ENCODE results near the gene TEX11.

The TEX11 gene

DNA sequence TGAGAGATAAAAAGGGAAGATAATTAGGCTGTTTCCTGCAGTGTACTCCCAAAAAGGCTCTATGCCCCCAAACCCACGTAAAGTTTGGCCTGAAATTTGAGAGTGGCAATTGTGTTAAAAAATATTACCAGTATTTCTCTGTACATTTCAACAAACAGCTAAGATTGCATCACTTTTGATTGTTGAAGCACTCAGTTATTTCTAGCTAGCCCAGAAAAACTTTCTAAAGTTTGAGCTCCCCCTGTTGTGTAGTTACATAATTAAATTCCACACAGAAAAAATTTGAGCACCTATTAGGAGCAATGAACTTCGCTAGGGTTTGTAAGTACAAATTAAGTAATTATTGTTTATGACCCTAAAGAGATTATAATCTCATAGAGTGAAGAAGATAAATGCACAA, 354.4 kb downstream of the TEX11 start (continued):
- TF ChIP-seq, protein P1, sequence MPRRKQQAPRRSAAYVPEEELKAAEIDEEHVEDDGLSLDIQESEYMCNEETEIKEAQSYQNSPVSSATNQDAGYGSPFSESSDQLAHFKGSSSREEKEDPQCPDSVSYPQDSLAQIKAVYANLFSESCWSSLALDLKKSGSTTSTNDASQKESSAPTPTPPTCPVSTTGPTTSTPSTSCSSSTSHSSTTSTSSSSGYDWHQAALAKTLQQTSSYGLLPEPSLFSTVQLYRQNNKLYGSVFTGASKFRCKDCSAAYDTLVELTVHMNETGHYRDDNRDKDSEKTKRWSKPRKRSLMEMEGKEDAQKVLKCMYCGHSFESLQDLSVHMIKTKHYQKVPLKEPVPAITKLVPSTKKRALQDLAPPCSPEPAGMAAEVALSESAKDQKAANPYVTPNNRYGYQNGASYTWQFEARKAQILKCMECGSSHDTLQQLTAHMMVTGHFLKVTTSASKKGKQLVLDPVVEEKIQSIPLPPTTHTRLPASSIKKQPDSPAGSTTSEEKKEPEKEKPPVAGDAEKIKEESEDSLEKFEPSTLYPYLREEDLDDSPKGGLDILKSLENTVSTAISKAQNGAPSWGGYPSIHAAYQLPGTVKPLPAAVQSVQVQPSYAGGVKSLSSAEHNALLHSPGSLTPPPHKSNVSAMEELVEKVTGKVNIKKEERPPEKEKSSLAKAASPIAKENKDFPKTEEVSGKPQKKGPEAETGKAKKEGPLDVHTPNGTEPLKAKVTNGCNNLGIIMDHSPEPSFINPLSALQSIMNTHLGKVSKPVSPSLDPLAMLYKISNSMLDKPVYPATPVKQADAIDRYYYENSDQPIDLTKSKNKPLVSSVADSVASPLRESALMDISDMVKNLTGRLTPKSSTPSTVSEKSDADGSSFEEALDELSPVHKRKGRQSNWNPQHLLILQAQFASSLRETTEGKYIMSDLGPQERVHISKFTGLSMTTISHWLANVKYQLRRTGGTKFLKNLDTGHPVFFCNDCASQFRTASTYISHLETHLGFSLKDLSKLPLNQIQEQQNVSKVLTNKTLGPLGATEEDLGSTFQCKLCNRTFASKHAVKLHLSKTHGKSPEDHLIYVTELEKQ (tag by site-specific recombination; IDR thresholded peaks at IDR 0.05; ENCODE audit: borderline replicate concordance): no peak
- no peak for TF ChIP-seq YY2 (tag by site-specific recombination; IDR thresholded peaks at IDR 0.05)
- no peak for TF ChIP-seq ZNF707 (tag by site-specific recombination; IDR thresholded peaks at IDR 0.05)
- TF ChIP-seq ZNF140 (tag by site-specific recombination; IDR thresholded peaks at IDR 0.05): no peak
- TF ChIP-seq SETDB1 (IDR thresholded peaks at IDR 0.05; ENCODE audit: insufficient read length, low read length): no peak
- TF ChIP-seq, protein P2, sequence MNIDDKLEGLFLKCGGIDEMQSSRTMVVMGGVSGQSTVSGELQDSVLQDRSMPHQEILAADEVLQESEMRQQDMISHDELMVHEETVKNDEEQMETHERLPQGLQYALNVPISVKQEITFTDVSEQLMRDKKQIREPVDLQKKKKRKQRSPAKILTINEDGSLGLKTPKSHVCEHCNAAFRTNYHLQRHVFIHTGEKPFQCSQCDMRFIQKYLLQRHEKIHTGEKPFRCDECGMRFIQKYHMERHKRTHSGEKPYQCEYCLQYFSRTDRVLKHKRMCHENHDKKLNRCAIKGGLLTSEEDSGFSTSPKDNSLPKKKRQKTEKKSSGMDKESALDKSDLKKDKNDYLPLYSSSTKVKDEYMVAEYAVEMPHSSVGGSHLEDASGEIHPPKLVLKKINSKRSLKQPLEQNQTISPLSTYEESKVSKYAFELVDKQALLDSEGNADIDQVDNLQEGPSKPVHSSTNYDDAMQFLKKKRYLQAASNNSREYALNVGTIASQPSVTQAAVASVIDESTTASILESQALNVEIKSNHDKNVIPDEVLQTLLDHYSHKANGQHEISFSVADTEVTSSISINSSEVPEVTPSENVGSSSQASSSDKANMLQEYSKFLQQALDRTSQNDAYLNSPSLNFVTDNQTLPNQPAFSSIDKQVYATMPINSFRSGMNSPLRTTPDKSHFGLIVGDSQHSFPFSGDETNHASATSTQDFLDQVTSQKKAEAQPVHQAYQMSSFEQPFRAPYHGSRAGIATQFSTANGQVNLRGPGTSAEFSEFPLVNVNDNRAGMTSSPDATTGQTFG (tag by site-specific recombination; IDR thresholded peaks at IDR 0.05; ENCODE audit: borderline replicate concordance): no peak
- TF ChIP-seq ZBTB1 (tag by site-specific recombination; IDR thresholded peaks at IDR 0.05): no peak
- TF ChIP-seq ZNF132 (tag by site-specific recombination; IDR thresholded peaks at IDR 0.05; ENCODE audit: borderline replicate concordance): no peak
- TF ChIP-seq ZNF335 (tag by site-specific recombination; conservative IDR thresholded peaks at IDR 0.05): no peak; the same call in 1 of the 2 replicates
- no peak for TF ChIP-seq ZFP3 (tag by site-specific recombination; IDR thresholded peaks at IDR 0.05; ENCODE audit: low read depth)
- TF ChIP-seq ZNF404 (tag by site-specific recombination; IDR thresholded peaks at IDR 0.05): no peak
- no peak for TF ChIP-seq ZBTB20 (tag by site-specific recombination; IDR thresholded peaks at IDR 0.05)

DNA sequence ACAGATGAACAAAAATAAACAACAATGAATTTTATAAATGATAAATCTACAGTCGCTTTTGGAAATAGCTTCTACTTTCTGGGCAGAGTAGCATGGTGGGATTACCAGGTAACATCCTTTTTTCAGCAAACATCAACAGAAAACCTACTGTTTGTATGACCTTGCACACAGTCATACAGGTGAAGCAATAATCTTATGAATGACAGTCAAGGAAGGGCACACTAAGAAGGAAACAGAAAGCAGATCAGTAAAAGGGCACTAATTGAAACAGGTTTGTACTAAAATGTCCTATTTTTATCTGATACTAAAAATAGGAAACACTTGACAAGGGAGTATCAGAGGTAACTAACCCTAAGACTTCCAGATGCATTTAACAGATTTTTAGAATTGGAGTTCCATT, 355.0 kb downstream of the TEX11 start:
- Histone ChIP-seq H3K27ac (ENCODE audit: extremely low read depth, low read depth, low read length) (no peak overlapping the region), H3K9me3 (ENCODE audit: control insufficient read depth, insufficient read depth, low read depth, low read length) (no peaks in the 10 kb centered on the region; the same call in 1 of the 2 replicates), H3K4me1 (ENCODE audit: control insufficient read depth, insufficient read depth, low read length) (no peaks in the 10 kb centered on the region), H3K36me3 (ENCODE audit: control insufficient read depth in 2 of 2, insufficient read depth in 1 of 2, low read length in 2 of 2) (no peaks in the 10 kb centered on the region), H3K4me3 (ENCODE audit: low read depth, low read length) (no peak overlapping the region)
- CTCF ChIA-PET: interaction anchor here (0.6 to 5.2 kb wide), 9 partner anchors 8 to 395 kb away, joined by 3 to 48 read pairs (median 3); partner anchors contain the start of gene GDPD2
- POLR2A ChIA-PET: no interaction called here
- no peak for TF ChIP-seq IKZF3 (tag by site-specific recombination; IDR thresholded peaks at IDR 0.05)
- no peak for TF ChIP-seq ZFP69B (tag by site-specific recombination; IDR thresholded peaks at IDR 0.05)
- TF ChIP-seq ZNF654 (tag by site-specific recombination; IDR thresholded peaks at IDR 0.05; ENCODE audit: low read depth): no peak
- TF ChIP-seq, protein P3, sequence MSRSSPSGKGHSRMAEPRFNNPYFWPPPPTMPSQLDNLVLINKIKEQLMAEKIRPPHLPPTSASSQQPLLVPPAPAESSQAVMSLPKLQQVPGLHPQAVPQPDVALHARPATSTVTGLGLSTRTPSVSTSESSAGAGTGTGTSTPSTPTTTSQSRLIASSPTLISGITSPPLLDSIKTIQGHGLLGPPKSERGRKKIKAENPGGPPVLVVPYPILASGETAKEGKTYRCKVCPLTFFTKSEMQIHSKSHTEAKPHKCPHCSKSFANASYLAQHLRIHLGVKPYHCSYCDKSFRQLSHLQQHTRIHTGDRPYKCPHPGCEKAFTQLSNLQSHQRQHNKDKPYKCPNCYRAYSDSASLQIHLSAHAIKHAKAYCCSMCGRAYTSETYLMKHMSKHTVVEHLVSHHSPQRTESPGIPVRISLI (tag by site-specific recombination; IDR thresholded peaks at IDR 0.05): no peak
- no peak for TF ChIP-seq ZNF433 (tag by site-specific recombination; IDR thresholded peaks at IDR 0.05; ENCODE audit: low read depth)
- TF ChIP-seq ZNF561 (tag by site-specific recombination; IDR thresholded peaks at IDR 0.05; ENCODE audit: borderline replicate concordance): no peak
- TF ChIP-seq ZNF600 (tag by site-specific recombination; IDR thresholded peaks at IDR 0.05): no peak
- TF ChIP-seq ZNF776 (tag by site-specific recombination; IDR thresholded peaks at IDR 0.05; ENCODE audit: borderline replicate concordance): no peak
- TF ChIP-seq SCRT1 (tag by site-specific recombination; IDR thresholded peaks at IDR 0.05; ENCODE audit: borderline replicate concordance): no peak
- TF ChIP-seq ZBTB48 (tag by site-specific recombination; IDR thresholded peaks at IDR 0.05): no peak
- TF ChIP-seq ZNF629 (tag by site-specific recombination; IDR thresholded peaks at IDR 0.05): no peak
- TF ChIP-seq, protein P4, sequence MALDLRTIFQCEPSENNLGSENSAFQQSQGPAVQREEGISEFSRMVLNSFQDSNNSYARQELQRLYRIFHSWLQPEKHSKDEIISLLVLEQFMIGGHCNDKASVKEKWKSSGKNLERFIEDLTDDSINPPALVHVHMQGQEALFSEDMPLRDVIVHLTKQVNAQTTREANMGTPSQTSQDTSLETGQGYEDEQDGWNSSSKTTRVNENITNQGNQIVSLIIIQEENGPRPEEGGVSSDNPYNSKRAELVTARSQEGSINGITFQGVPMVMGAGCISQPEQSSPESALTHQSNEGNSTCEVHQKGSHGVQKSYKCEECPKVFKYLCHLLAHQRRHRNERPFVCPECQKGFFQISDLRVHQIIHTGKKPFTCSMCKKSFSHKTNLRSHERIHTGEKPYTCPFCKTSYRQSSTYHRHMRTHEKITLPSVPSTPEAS (tag by site-specific recombination; IDR thresholded peaks at IDR 0.05): no peak
